HFFc6 (cell line): ENCODE measurements around the gene PLEKHA7. TPM values are rescaled to one million over a fixed set of nuclear protein-coding genes. Genes with fewer than 3 reads are reported as not detected.
A peak's percentile ranks its signal among the peaks of the same experiment; 100 is the strongest.

ENCODE experiments used
- DNase-seq: peaks from one replicate; pipeline ENCODE4 v3.0.0-alpha.2; 2018
- H3K27ac Mint-ChIP-seq: 2 replicates; pipeline ENCODE4 v1.8.0; 2020; ENCODE audit warnings: mild to moderate bottlenecking, mixed read lengths
- H3K27me3 Mint-ChIP-seq: 2 replicates; pipeline ENCODE4 v1.8.0; 2021; ENCODE audit warnings: mild to moderate bottlenecking, moderate library complexity, mixed read lengths; ENCODE audit not compliant: insufficient read depth
- H3K36me3 Mint-ChIP-seq: 2 replicates; pipeline ENCODE4 v1.8.0; 2021; ENCODE audit warnings: low read depth, mixed read lengths
- H3K4me1 Mint-ChIP-seq: 2 replicates; pipeline ENCODE4 v1.8.0; 2020; ENCODE audit warnings: low read depth, mixed read lengths
- H3K4me3 Mint-ChIP-seq: 2 replicates; pipeline ENCODE4 v1.8.0; 2020; ENCODE audit warnings: mild to moderate bottlenecking, moderate library complexity, mixed read lengths
- H3K9me3 Mint-ChIP-seq: 2 replicates; pipeline ENCODE4 v1.8.0; 2020; ENCODE audit warnings: mild to moderate bottlenecking, mixed read lengths
- total RNA-seq, 6 experiments: library from RNA; stranded (reverse); fragmentation: NEBNext Ultra II Directional; extraction: Animal tissue kit (Norgen Biotek cat#: 25700); gene quantifications; 2 replicates in 1 of 6; 3 replicates in 5 of 6; pipeline ENCODE4 v1.2.3, GENCODE V29; 2021
- TF ChIP-seq, protein P1 (sequence below): fragments of 200-600 bp; sonication (generic); IDR thresholded peaks from 2 replicates; pipeline ENCODE4 v1.5.0; 2021; ENCODE audit warnings: antibody characterized with exemption, mild to moderate bottlenecking

PLEKHA7 gene
- total RNA-seq, 6 experiments from 2014 or later = 0.07 to 0.24 (median 0.08) TPM; not detected in 3

DNA sequence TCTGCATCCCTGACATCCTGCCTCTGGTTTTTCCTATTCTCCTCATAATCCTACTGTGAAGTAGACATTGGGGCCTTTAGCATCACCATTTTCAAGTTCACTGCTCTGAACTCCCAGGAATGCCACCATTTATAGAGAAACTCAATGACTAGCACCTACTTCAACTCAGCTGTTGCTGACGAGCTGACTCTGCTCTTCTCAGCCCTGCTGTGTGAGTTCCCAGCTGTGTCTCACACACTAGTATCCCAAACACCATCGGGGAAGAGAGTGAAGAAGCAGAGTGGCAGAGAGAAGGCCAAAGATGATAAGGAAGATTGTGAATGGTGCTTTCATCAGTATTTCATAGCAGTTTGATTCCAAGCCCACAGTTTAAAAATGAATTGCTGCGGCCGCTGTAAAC is 71.9 kb downstream of the PLEKHA7 start:
- H3K4me3 Mint-ChIP-seq = no peak overlapping the region
- H3K27me3 Mint-ChIP-seq = peaks cover 17% of the 10 kb centered on the region
- no peaks in the 10 kb centered on the region for H3K4me1 Mint-ChIP-seq
- no peaks in the 10 kb centered on the region for H3K9me3 Mint-ChIP-seq
- no peak for DNase-seq
- TF ChIP-seq, protein P1, sequence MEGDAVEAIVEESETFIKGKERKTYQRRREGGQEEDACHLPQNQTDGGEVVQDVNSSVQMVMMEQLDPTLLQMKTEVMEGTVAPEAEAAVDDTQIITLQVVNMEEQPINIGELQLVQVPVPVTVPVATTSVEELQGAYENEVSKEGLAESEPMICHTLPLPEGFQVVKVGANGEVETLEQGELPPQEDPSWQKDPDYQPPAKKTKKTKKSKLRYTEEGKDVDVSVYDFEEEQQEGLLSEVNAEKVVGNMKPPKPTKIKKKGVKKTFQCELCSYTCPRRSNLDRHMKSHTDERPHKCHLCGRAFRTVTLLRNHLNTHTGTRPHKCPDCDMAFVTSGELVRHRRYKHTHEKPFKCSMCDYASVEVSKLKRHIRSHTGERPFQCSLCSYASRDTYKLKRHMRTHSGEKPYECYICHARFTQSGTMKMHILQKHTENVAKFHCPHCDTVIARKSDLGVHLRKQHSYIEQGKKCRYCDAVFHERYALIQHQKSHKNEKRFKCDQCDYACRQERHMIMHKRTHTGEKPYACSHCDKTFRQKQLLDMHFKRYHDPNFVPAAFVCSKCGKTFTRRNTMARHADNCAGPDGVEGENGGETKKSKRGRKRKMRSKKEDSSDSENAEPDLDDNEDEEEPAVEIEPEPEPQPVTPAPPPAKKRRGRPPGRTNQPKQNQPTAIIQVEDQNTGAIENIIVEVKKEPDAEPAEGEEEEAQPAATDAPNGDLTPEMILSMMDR = no peak
- no peaks in the 10 kb centered on the region for H3K36me3 Mint-ChIP-seq
- no peak overlapping the region for H3K27ac Mint-ChIP-seq

DNA sequence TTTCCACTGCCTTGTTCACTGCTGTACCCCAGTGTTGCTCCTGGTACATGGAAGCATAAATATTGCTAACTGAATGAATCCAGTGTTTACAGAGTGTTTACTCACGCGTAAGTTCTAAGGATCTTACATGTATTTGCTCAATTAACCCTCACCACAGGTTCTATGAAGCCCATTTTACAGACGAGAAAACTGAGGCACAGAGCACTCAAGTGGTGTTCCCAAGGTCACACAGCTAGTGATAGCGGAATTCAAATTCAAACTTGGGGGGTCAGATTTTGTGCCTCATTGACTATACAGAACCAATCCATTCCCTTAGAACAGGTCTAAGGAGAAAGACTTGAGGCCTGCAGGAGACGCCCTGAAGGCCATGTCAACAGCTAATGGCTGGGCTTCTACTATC is 72.3 kb downstream of the PLEKHA7 start:
- no peaks in the 10 kb centered on the region for H3K4me1 Mint-ChIP-seq
- H3K36me3 Mint-ChIP-seq = no peaks in the 10 kb centered on the region
- TF ChIP-seq, protein P1 = no peak
- H3K27me3 Mint-ChIP-seq = peaks cover 17% of the 10 kb centered on the region
- DNase-seq = no peak
- no peak overlapping the region for H3K27ac Mint-ChIP-seq
- no peaks in the 10 kb centered on the region for H3K9me3 Mint-ChIP-seq
- H3K4me3 Mint-ChIP-seq = no peak overlapping the region

DNA sequence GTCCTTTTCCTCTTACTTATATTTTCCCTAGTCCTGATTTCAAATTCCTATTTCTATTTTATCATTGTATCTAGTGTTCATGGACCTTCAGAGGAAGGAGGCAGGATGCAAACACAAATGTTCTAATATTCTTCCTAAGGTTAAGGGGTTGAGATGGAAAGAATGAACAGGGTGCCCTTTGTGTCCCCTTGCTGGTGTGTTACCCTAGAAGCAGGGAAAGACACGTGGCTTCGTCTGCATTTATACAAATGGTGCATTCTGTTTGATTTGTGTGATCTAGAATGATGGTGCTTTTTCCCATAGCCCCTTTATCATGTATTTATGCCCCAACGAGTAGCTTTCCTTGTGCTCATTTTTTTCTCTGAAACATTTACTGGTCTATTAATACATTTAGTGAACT is 76.2 kb downstream of the PLEKHA7 start:
- Mint-ChIP-seq H3K9me3 (no peaks in the 10 kb centered on the region), H3K4me3 (no peak overlapping the region), H3K4me1 (no peaks in the 10 kb centered on the region), H3K27ac (no peak overlapping the region), H3K27me3 (peaks cover 18% of the 10 kb centered on the region), H3K36me3 (no peaks in the 10 kb centered on the region)
- no peak for DNase-seq
- TF ChIP-seq, protein P1 = no peak

DNA sequence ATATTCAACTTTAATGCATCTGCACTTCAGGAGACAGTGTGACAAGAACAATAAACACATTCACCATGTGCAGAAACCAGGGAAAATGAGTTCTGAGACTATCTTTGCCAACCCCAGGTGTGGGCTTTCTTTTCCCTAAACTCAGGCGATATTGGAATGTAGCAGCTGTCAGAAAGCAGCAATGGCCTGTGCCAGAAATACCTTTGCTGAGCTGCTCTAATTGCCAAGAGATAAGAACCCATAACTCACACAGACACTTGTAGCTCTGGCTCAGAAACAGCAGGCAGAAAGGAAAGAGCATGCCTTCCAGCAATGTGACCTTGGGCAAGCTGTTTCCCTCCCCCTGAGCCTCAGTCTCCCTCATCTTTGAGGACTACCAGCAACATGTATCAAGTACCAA is 77.6 kb downstream of the PLEKHA7 start:
- Mint-ChIP-seq H3K4me1 (no peaks in the 10 kb centered on the region), H3K9me3 (no peaks in the 10 kb centered on the region), H3K27me3 (peaks cover 18% of the 10 kb centered on the region), H3K27ac (no peak overlapping the region), H3K36me3 (no peaks in the 10 kb centered on the region), H3K4me3 (no peak overlapping the region)
- TF ChIP-seq, protein P1 = no peak
- DNase-seq = no peak

DNA sequence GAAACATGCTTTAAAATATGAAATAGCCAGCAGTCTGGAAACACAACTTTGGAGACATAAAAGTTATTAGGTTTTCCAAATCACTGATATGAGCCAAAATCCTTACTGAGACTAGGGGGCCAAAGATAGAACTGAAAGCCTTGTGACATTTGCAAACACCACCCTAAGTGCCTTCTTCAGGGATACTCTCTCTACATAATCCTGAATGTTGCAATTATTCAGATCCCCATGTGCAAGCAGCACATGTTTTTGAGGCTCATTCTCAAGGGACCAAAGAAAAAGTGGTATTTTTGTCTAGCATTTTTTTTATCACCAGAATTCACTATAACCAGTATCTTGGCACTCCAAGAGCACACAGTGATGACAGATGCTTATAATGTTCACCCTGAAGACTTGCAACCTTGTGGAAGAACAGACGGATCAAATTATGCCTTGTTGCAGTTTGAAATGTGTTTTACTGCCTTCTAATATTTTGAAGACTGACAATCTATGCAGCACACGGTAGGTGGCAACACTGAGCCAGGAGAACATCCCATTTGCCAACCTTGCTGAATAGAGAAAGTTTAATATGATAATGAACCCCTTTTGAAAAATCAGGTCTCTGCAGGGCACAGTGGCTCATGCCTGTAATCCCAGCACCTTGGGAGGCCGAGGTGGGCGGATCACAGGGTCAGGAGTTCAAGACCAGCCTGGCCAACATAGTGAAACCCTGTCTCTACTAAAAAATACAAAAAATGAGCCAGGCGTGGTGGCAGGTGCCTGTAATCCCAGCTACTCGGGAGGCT is 78.5 kb downstream of the PLEKHA7 start:
- H3K4me1 Mint-ChIP-seq = no peaks in the 10 kb centered on the region
- no peaks in the 10 kb centered on the region for H3K9me3 Mint-ChIP-seq
- no peak overlapping the region for H3K4me3 Mint-ChIP-seq
- H3K27me3 Mint-ChIP-seq = peaks cover 18% of the 10 kb centered on the region
- TF ChIP-seq, protein P1 = peak; percentile 78
- no peaks in the 10 kb centered on the region for H3K36me3 Mint-ChIP-seq
- DNase-seq = peak; percentile 15
- no peak overlapping the region for H3K27ac Mint-ChIP-seq
